K562 (cell line): Measurements from ENCODE around the gene MYOM3. TPM values are rescaled to one million over a fixed set of nuclear protein-coding genes. Genes with fewer than 3 reads are reported as not detected.

Experiments used
- ATAC-seq: fragments of 200-7000 bp; cut with Tn5 transposase; 3 replicates; pipeline ENCODE4 v1.9.1; 2020; ENCODE audit warnings: moderate library complexity
- BruUV-seq: library from RNA; stranded (reverse); fragments of 400-500 nt; replicated peaks from 2 replicates; lab custom pipeline; 2021; lab: Mats Ljungman, UMichigan
- CTCF ChIA-PET: fragments of 300-600 bp; formaldehyde crosslinking; extraction: SDS; loops from one replicate; lab custom pipeline; 2021; ENCODE audit warnings: low intra/inter-chr PET ratio; lab: Yijun Ruan, JAX
- POLR2A ChIA-PET: fragments of 300-600, 350-650 bp; sonication (Branson Sonifier 250); formaldehyde crosslinking; extraction: SDS; loops from one replicate; lab custom pipeline; 2021; ENCODE audit warnings: antibody characterized with exemption, inconsistent platforms; lab: Yijun Ruan, JAX
- DNase-seq, 4 experiments: peaks; one replicate each; pipeline versions ENCODE4 v3.0.0 to v3.0.0-alpha.2; 2011 to 2018; ENCODE audit warnings: low spot score in 3 of 4, mixed read lengths in 3 of 4; ENCODE audit errors: extremely low read depth in 1 of 4
- FAIRE-seq: peaks from 2 replicates; lab custom pipeline; 2011; peaks lifted over from hg19 to GRCh38; lab: Jason Lieb, UNC
- H2AFZ ChIP-seq: 2 replicates; pipeline ENCODE4 v1.6.0; 2011; ENCODE audit warnings: low read depth, low read length, control low read depth, inconsistent platforms
- H3K27ac ChIP-seq: fragments of 200-600 bp; 3 replicates; pipeline ENCODE4 v1.8.0; 2011; ENCODE audit warnings: low read depth, mild to moderate bottlenecking, control low read depth, inconsistent platforms, low read length, moderate library complexity, mixed read lengths; ENCODE audit errors: extremely low read depth
- H3K27me3 ChIP-seq, 2 experiments: fragments of 300-600 bp in 1 of 2; 2 replicates in 1 of 2; 3 replicates in 1 of 2; pipeline versions ENCODE4 v1.6.0 to v1.8.0; 2011; ENCODE audit warnings: inconsistent platforms in 2 of 2, low read length in 2 of 2, mild to moderate bottlenecking in 1 of 2, mixed read lengths in 1 of 2, moderate library complexity in 1 of 2; ENCODE audit not compliant: control insufficient read depth in 2 of 2, insufficient read depth in 2 of 2
- H3K36me3 ChIP-seq: fragments of 300-600 bp; 3 replicates; pipeline ENCODE4 v1.8.0; 2011; ENCODE audit warnings: mild to moderate bottlenecking, low read length, inconsistent platforms; ENCODE audit not compliant: control insufficient read depth, insufficient read depth
- H3K4me1 ChIP-seq, 2 experiments: fragments of 200-600 bp in 1 of 2; replicated peaks in 1 of 2; 2 replicates in 1 of 2; 3 replicates in 1 of 2; pipeline versions ENCODE4 v1.5.1 to v1.8.0; 2011; ENCODE audit warnings: inconsistent platforms in 2 of 2, low read length in 2 of 2, mild to moderate bottlenecking in 1 of 2, mixed read lengths in 1 of 2, moderate library complexity in 1 of 2; ENCODE audit not compliant: control insufficient read depth in 2 of 2, insufficient read depth in 2 of 2
- H3K4me2 ChIP-seq: 2 replicates; pipeline ENCODE4 v1.6.1; 2011; ENCODE audit warnings: low read length, control low read depth, inconsistent platforms, mixed read lengths; ENCODE audit not compliant: insufficient read depth
- H3K4me3 ChIP-seq: fragments of 200-600 bp; sonication (generic), shearing (Covaris generic); 2 replicates; pipeline ENCODE4 v1.5.1; 2016; ENCODE audit warnings: control low read depth, inconsistent platforms
- H3K79me2 ChIP-seq: fragments of 200-600 bp; 3 replicates; pipeline ENCODE4 v1.8.0; 2011; ENCODE audit warnings: low read length, inconsistent platforms; ENCODE audit not compliant: control insufficient read depth, insufficient read depth
- H3K9ac ChIP-seq, 2 experiments: 2 replicates each; pipeline versions ENCODE4 v1.6.0 to v1.6.1; 2011; ENCODE audit warnings: low read depth in 2 of 2, low read length in 2 of 2, control low read depth in 1 of 2, inconsistent platforms in 1 of 2, mild to moderate bottlenecking in 1 of 2, mixed read lengths in 1 of 2; ENCODE audit not compliant: insufficient read depth in 1 of 2
- H3K9me1 ChIP-seq: one replicate; pipeline ENCODE4 v1.6.0; 2011; ENCODE audit warnings: inconsistent platforms, mild to moderate bottlenecking, low read length, moderate library complexity; ENCODE audit not compliant: control insufficient read depth, insufficient read depth
- H3K9me3 ChIP-seq: replicated peaks from 2 replicates; pipeline ENCODE4 v1.5.1; 2011; ENCODE audit warnings: low read depth, low read length, inconsistent platforms; ENCODE audit not compliant: control insufficient read depth, insufficient read depth
- H4K20me1 ChIP-seq: replicated peaks from 2 replicates; pipeline ENCODE4 v1.6.1; 2011; ENCODE audit warnings: low read length, inconsistent platforms, mixed read lengths; ENCODE audit not compliant: control insufficient read depth, insufficient read depth
- BCL6 ChIP-seq: fragments of 250-450 bp; sonication (Bioruptor Pico); IDR thresholded peaks from 2 replicates; pipeline ENCODE4 v1.4.0; 2020
- BRCA1 ChIP-seq, 2 experiments: fragments of 450-650 bp in 1 of 2; sonication (generic) in 1 of 2; formaldehyde crosslinking in 1 of 2; IDR thresholded peaks; 2 replicates each; pipeline versions ENCODE4 v1.5.0 to v1.6.1; 2017 to 2020; ENCODE audit warnings: mild to moderate bottlenecking in 1 of 2, missing genetic modification reagents in 1 of 2
- E2F3 ChIP-seq: fragments of 250-450 bp; sonication (Bioruptor Pico); IDR thresholded peaks from 2 replicates; pipeline ENCODE4 v1.4.0; 2020; ENCODE audit warnings: mild to moderate bottlenecking
- JUN ChIP-seq, 2 experiments: sonication (generic) in 1 of 2; formaldehyde crosslinking in 1 of 2; IDR thresholded peaks; 2 replicates each; pipeline versions ENCODE4 v1.6.1 to v1.8.0; 2012 to 2022; ENCODE audit warnings: borderline replicate concordance in 2 of 2, mild to moderate bottlenecking in 2 of 2, improper control_type of control experiment in 1 of 2, low read depth in 1 of 2, low read length in 1 of 2, missing genetic modification reagents in 1 of 2
- MTA3 ChIP-seq: fragments of 450-650 bp; formaldehyde crosslinking; IDR thresholded peaks from 2 replicates; pipeline ENCODE4 v1.6.1; 2017; ENCODE audit warnings: mild to moderate bottlenecking, borderline replicate concordance
- NR3C1 ChIP-seq: sonication (generic); formaldehyde crosslinking; IDR thresholded peaks from 2 replicates; pipeline ENCODE4 v1.8.1; 2022; ENCODE audit warnings: missing genetic modification reagents
- PHF21A ChIP-seq: fragments of 450-650 bp; IDR thresholded peaks from 2 replicates; pipeline ENCODE4 v1.6.1; 2017; ENCODE audit warnings: low read depth, borderline replicate concordance
- SMAD3 ChIP-seq: fragments of 450-650 bp; formaldehyde crosslinking; conservative IDR thresholded peaks from 2 replicates; pipeline ENCODE4 v1.4.0; 2020; ENCODE audit warnings: mild to moderate bottlenecking
- SP1 ChIP-seq: sonication (generic); formaldehyde crosslinking; IDR thresholded peaks from 2 replicates; pipeline ENCODE4 v1.8.1; 2022; ENCODE audit warnings: mild to moderate bottlenecking, missing genetic modification reagents
- TAF7 ChIP-seq: fragments of 450-650 bp; IDR thresholded peaks from 2 replicates; pipeline ENCODE4 v1.6.1; 2016; ENCODE audit warnings: missing genetic modification characterization, missing compliant biosample characterization
- ZBTB1 ChIP-seq: sonication (generic); formaldehyde crosslinking; IDR thresholded peaks from 2 replicates; pipeline ENCODE4 v1.8.1; 2023; ENCODE audit warnings: missing genetic modification reagents, low read depth, mild to moderate bottlenecking, borderline replicate concordance
- ZNF134 ChIP-seq: fragments of 250-450 bp; sonication (Bioruptor Pico); conservative IDR thresholded peaks from 2 replicates; pipeline ENCODE4 v1.4.0; 2020
- ZNF644 ChIP-seq: fragments of 200-800 bp; sonication (Bioruptor generic); IDR thresholded peaks from 2 replicates; pipeline ENCODE4 v1.6.1; 2016; ENCODE audit warnings: low read depth, missing genetic modification characterization, missing compliant biosample characterization
- ZNF780A ChIP-seq: fragments of 250-450 bp; sonication (Bioruptor Pico); IDR thresholded peaks from 2 replicates; pipeline ENCODE4 v1.5.0; 2021; ENCODE audit warnings: mild to moderate bottlenecking
- WGBS: fragments of 100-300 bp; shearing (Covaris generic); methylation state at CpG from one replicate; pipeline ENCODE4 v1.1.6; 2016; ENCODE audit warnings: low coverage, mixed read lengths; ENCODE audit not compliant: insufficient coverage; ENCODE audit errors: missing lambda C conversion rate; 5-methylcytosine and 5-hydroxymethylcytosine counted together
- in situ Hi-C: fragments of 300-500 bp; cut with MboI; formaldehyde crosslinking; loops from 4 replicates; pipeline ENCODE4 v1.15.0; 2018; ENCODE audit warnings: inconsistent platforms, mixed read lengths
- intact Hi-C: fragments of 100-400 bp; cut with micrococcal nuclease; formaldehyde crosslinking; loops from 2 replicates; pipeline ENCODE4 v1.14.2; 2022
- polyA plus RNA-seq, 8 experiments: library from polyadenylated mRNA; depleted of rRNA in 4 of 8; stranded (reverse) in 5 of 8; unstranded in 3 of 8; fragments of >200 nt; fragmentation: Nextera tagmentation in 2 of 8; fragmentation: Illumina TruSeq in 1 of 8; extraction: Ambion mirVana in 2 of 8; extraction: Trizol in 1 of 8; gene quantifications; 2 replicates each; pipeline versions ENCODE4 v1.2.1 to v1.2.3, GENCODE V29; 2011 to 2014; ENCODE audit warnings: inconsistent platforms in 1 of 8, missing spikeins in 1 of 8
- total RNA-seq, 7 experiments: library from RNA; depleted of rRNA in 6 of 7; stranded (reverse); fragments of >200 nt in 6 of 7; fragmentation: Illumina TruSeq in 2 of 7; extraction: Trizol in 2 of 7; gene quantifications; 2 replicates each; pipeline versions ENCODE4 v1.2.1 to v1.2.3, GENCODE V29; 2011 to 2021; ENCODE audit warnings: low replicate concordance in 1 of 7
- TF ChIP-seq, protein P1 (sequence below): fragments of 450-650 bp; formaldehyde crosslinking; IDR thresholded peaks from 2 replicates; pipeline ENCODE4 v1.4.0; 2020; ENCODE audit warnings: mild to moderate bottlenecking, moderate library complexity

MYOM3 gene
- total and polyA plus RNA-seq, 9 of the 15 experiments (the other 6 are each of a cell fraction or from before 2014, with no cell fraction given), result 0.01 TPM; not detected in 8

DNA sequence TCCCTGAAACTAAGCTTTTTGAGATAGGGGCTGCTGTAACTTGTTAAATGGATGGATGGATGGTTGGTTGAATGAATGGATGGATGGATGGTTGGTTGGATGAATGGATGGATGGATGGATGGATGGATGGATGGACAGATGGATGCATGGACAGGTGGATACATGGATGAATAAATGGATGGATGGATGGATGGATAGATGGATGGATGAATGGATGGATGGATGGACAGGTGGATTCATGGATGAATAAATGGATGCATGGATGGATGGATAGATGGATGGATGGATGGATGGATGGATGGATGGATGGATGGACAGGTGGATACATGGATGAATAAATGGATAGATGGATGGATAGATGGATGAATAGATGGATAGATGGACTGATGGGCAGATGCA, 26.9 kb downstream of the MYOM3 start:
- no peak overlapping the region for H3K4me3 ChIP-seq
- ChIA-PET CTCF (interaction anchor here (0.6 kb wide), 1 partner anchor 45 kb away, joined by 3 read pairs; no protein-coding TSS in a partner anchor), POLR2A (no interaction called here)
- no peaks in the 10 kb centered on the region for H3K36me3 ChIP-seq
- H3K27ac ChIP-seq, result no peak overlapping the region
- DNase-seq (no peak), FAIRE-seq (no peak), ATAC-seq (no peak)
- H3K79me2 ChIP-seq, result no peaks in the 10 kb centered on the region
- 0 out of 2 replicates have a peak, but pooled peaks cover 3% of the 10 kb centered on the region for H4K20me1 ChIP-seq
- no peak overlapping the region for H3K9ac ChIP-seq
- no peaks in the 10 kb centered on the region for H3K9me3 ChIP-seq
- peaks cover 45 to 79% of the 10 kb centered on the region in 2 experiments for H3K27me3 ChIP-seq
- H3K9me1 ChIP-seq, result no peaks in the 10 kb centered on the region
- intact Hi-C loops, result no loop called here
- in situ Hi-C loops, result no loop called here
- H2AFZ ChIP-seq, result no peak overlapping the region
- no peak for TF ChIP-seq BRCA1 (IDR thresholded peaks at IDR 0.05)
- TF ChIP-seq BRCA1 (CRISPR knock-in tag; IDR thresholded peaks at IDR 0.05), result no peak
- TF ChIP-seq JUN (IDR thresholded peaks at IDR 0.05; ENCODE audit: borderline replicate concordance, low read depth, low read length), result no peak
- no peak for TF ChIP-seq JUN (CRISPR knock-in tag; IDR thresholded peaks at IDR 0.05; ENCODE audit: borderline replicate concordance)
- no peak for TF ChIP-seq ZNF644 (tag)
- TF ChIP-seq SP1, result no peak
- TF ChIP-seq PHF21A, result no peak
- no peak for TF ChIP-seq ZNF780A
- no peaks in the 10 kb centered on the region for H3K4me1 ChIP-seq
- no TSS peak for BruUV-seq
- no peak overlapping the region for H3K4me2 ChIP-seq

DNA sequence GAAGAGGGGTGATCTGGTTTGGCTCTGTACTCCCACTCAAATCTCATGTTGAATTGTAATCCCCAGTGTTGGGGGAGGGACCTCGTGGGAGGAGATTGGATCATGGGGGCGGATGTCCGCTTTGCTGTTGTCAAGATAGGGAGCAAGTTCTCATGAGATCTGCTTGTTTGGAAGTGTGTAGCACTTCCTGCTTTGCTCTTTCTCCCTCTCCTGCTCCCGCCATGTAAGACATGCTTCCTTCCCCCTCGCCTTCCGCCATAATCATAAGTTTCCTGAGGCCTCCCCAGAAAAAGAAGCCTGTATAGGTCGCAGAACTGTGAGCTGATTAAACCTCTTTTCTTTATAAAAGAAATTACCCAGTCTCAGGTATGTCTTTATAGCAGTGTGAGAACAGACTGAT, 27.9 kb downstream of the MYOM3 start:
- POLR2A ChIA-PET, result interaction anchor here (0.9 kb wide), 1 partner anchor 10 kb away, joined by 4 read pairs; no protein-coding TSS in a partner anchor
- H3K4me3 ChIP-seq, result no peak overlapping the region
- H3K9me3 ChIP-seq, result no peaks in the 10 kb centered on the region
- peak overlapping the region; percentile 6; the same call in 1 of the 2 replicates for H3K4me2 ChIP-seq
- H2AFZ ChIP-seq, result peak overlapping the region; percentile 60
- intact Hi-C loops, result no loop called here
- no peak overlapping the region for H3K27ac ChIP-seq
- in situ Hi-C loops, result no loop called here
- DNase-seq, result no peak
- CTCF ChIA-PET, result no interaction called here
- H3K79me2 ChIP-seq, result no peaks in the 10 kb centered on the region
- peaks cover 46 to 80% of the 10 kb centered on the region in 2 experiments for H3K27me3 ChIP-seq
- H3K4me1 ChIP-seq, result no peaks in the 10 kb centered on the region
- no TSS peak for BruUV-seq
- FAIRE-seq, result peak; percentile 57
- H4K20me1 ChIP-seq, result no peaks in the 10 kb centered on the region
- 1% methylated on average over 7 of the region's 7 CpGs for WGBS
- H3K36me3 ChIP-seq, result no peaks in the 10 kb centered on the region
- no peak for ATAC-seq
- H3K9ac ChIP-seq, result no peak overlapping the region
- no peaks in the 10 kb centered on the region for H3K9me1 ChIP-seq
- peak; percentile 32; the same call in 1 of the 2 replicates for TF ChIP-seq E2F3 (CRISPR knock-in tag)
- TF ChIP-seq, protein P1, sequence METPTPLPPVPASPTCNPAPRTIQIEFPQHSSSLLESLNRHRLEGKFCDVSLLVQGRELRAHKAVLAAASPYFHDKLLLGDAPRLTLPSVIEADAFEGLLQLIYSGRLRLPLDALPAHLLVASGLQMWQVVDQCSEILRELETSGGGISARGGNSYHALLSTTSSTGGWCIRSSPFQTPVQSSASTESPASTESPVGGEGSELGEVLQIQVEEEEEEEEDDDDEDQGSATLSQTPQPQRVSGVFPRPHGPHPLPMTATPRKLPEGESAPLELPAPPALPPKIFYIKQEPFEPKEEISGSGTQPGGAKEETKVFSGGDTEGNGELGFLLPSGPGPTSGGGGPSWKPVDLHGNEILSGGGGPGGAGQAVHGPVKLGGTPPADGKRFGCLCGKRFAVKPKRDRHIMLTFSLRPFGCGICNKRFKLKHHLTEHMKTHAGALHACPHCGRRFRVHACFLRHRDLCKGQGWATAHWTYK (CRISPR knock-in tag), result 0 out of 2 replicates have a peak, but pooled peaks have one; percentile 30
- 0 out of 2 replicates have a peak, but pooled peaks have one; percentile 38 for TF ChIP-seq TAF7 (tag)
- no peak for TF ChIP-seq MTA3
- TF ChIP-seq ZBTB1, result no peak
- TF ChIP-seq NR3C1 (CRISPR knock-in tag), result no peak
- 0 out of 2 replicates have a peak, but pooled peaks have one; percentile 19 for TF ChIP-seq ZNF134 (CRISPR knock-in tag)
- TF ChIP-seq SMAD3, result 0 out of 2 replicates have a peak, but pooled peaks have one; percentile 41
- no peak for TF ChIP-seq BCL6
